H7 (cell line): ENCODE measurements around the gene TMEM132D. TPM values are rescaled to one million over a fixed set of nuclear protein-coding genes. Genes with fewer than 3 reads are reported as not detected.

ENCODE experiments used
- DNase-seq: peaks from one replicate; pipeline ENCODE4 v3.0.0; 2012
- H3K27me3 ChIP-seq: 2 replicates; pipeline ENCODE4 v1.6.0; 2011; ENCODE audit warnings: mild to moderate bottlenecking, low read length; ENCODE audit not compliant: control insufficient read depth, insufficient read depth
- H3K36me3 ChIP-seq: replicated peaks from 2 replicates; pipeline ENCODE4 v1.5.1; 2011; ENCODE audit warnings: low read length; ENCODE audit not compliant: control insufficient read depth, insufficient read depth
- H3K4me3 ChIP-seq: 2 replicates; pipeline ENCODE4 v1.5.1; 2011; ENCODE audit warnings: low read depth, mild to moderate bottlenecking, control low read depth, low read length, moderate library complexity; ENCODE audit not compliant: insufficient read depth
- total RNA-seq: library from RNA; depleted of rRNA; stranded (reverse); fragments of >200 nt; shearing (Covaris generic); gene quantifications from 2 replicates; pipeline ENCODE4 v1.2.3, GENCODE V29; 2014

Gene TMEM132D
- total RNA-seq, 1 experiment from 2014 or later = 13.0 TPM

- H3K4me3 ChIP-seq = no peak overlapping the region
- no peak for DNase-seq
- no peaks in the 10 kb centered on the region for H3K27me3 ChIP-seq
Observed at GRCh38 chr12:129607301-129607700, 296.5 kb downstream of the TMEM132D start.

GRCh38 chr12:129606239-129606638, 297.6 kb downstream of the TMEM132D start:
- Histone ChIP-seq H3K36me3 (no peaks in the 10 kb centered on the region), H3K27me3 (no peaks in the 10 kb centered on the region), H3K4me3 (no peak overlapping the region)
- DNase-seq = no peak

More at GRCh38 chr12:129607301-129607700, 296.5 kb downstream of the TMEM132D start:
- H3K36me3 ChIP-seq = no peaks in the 10 kb centered on the region

- H3K36me3 ChIP-seq = no peaks in the 10 kb centered on the region
- H3K27me3 ChIP-seq = no peaks in the 10 kb centered on the region
- H3K4me3 ChIP-seq = no peak overlapping the region
- DNase-seq = no peak
Observed at GRCh38 chr12:129605666-129606065, 298.2 kb downstream of the TMEM132D start.

DNA sequence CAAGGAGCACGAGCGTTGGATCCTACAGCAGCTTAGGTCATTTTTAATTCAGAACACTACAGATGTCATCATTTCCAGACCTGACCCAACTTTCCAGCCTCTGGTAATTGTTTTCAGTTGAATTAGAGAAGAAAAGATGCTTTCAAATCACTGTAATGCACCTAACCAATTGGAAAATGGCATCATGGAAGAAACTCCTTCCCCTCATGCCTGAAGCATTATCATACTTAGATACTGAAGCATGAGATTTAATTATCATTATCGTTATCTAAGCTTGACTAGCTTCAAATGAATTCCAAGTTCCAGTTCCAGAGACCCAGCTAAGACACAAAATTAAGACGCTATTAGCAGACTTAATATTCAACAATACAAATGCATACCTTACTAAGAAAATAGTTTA, 299.3 kb downstream of the TMEM132D start:
- Histone ChIP-seq H3K27me3 (no peaks in the 10 kb centered on the region), H3K4me3 (no peak overlapping the region), H3K36me3 (no peaks in the 10 kb centered on the region)
- no peak for DNase-seq

GRCh38 chr12:129599406-129599805, 304.4 kb downstream of the TMEM132D start:
- Histone ChIP-seq H3K27me3 (no peaks in the 10 kb centered on the region), H3K36me3 (no peaks in the 10 kb centered on the region), H3K4me3 (no peak overlapping the region)
- DNase-seq = no peak

DNA sequence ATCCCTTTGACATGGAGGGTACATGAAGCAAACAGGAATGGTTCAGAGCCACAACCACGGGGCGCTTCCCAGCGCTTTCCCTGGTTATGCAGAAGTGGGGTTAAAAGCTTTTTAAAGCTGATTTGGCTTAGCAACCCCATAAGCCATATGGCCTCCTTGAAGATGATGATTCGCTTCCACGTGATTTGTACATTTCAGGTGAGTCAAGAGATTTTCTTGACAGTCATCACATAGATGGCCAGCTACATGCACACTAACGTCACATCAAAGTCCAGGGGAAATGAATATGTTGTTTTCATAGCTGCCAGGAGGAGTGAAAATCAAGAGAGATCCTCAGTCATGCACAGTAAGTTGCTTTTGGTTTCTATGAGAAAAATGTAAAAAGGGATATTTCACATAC, 309.7 kb downstream of the TMEM132D start:
- no peaks in the 10 kb centered on the region for H3K27me3 ChIP-seq
- no peak overlapping the region for H3K4me3 ChIP-seq
- H3K36me3 ChIP-seq = no peaks in the 10 kb centered on the region
- DNase-seq = no peak

DNA sequence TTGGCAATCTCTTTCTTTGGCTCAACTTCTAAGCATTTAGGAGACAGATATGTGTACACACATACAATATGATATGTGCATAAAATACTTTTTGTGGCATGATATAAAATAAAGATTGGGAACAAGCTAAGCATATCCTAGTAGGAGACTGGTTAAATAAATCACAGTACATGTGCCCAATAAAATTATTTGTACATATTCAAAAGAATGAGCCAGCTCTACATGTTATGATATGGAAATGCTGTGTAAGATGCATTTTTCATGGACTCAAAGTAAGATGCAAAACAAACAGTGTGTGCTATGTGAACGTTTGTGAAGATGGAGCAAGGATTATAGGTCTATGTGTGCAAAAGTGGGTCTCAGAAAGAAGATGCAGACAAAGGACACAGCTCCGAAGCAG, 311.4 kb downstream of the TMEM132D start:
- no peak for DNase-seq
- no peaks in the 10 kb centered on the region for H3K36me3 ChIP-seq
- H3K27me3 ChIP-seq = no peaks in the 10 kb centered on the region
- no peak overlapping the region for H3K4me3 ChIP-seq

- H3K36me3 ChIP-seq = no peaks in the 10 kb centered on the region
- no peak overlapping the region for H3K4me3 ChIP-seq
- H3K27me3 ChIP-seq = no peaks in the 10 kb centered on the region
- no peak for DNase-seq
Observed at GRCh38 chr12:129589503-129589902, 314.3 kb downstream of the TMEM132D start.

- DNase-seq = no peak
- H3K27me3 ChIP-seq = no peaks in the 10 kb centered on the region
- H3K4me3 ChIP-seq = no peak overlapping the region
- no peaks in the 10 kb centered on the region for H3K36me3 ChIP-seq
Observed at GRCh38 chr12:129588142-129588541, 315.7 kb downstream of the TMEM132D start.

- no peaks in the 10 kb centered on the region for H3K36me3 ChIP-seq
- no peaks in the 10 kb centered on the region for H3K27me3 ChIP-seq
- no peak for DNase-seq
- no peak overlapping the region for H3K4me3 ChIP-seq
Observed at GRCh38 chr12:129585296-129585695, 318.5 kb downstream of the TMEM132D start.

DNA sequence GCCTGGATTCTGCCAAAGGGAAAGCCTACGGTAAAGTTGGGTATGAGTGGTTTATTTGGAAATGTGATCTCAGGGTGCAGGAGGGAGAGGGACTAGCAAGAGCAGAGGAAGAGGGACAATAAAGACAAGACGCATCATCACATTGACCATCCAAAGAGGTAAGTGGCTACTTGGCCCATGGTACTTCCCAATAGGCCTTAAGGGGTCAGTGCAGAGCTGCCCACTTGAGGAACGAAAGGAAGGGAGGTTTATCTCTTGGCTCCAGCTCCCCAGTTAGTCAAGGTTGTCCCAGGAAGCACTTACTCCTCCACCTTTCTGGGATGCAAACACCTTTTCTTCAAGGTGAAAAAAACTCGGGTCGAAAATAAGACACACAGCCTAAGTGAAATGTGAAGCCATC, 323.9 kb downstream of the TMEM132D start:
- H3K4me3 ChIP-seq = no peak overlapping the region
- no peaks in the 10 kb centered on the region for H3K36me3 ChIP-seq
- H3K27me3 ChIP-seq = no peaks in the 10 kb centered on the region
- DNase-seq = peak; percentile 28

- Histone ChIP-seq H3K36me3 (no peaks in the 10 kb centered on the region), H3K4me3 (no peak overlapping the region), H3K27me3 (no peaks in the 10 kb centered on the region)
- DNase-seq = no peak
Observed at GRCh38 chr12:129571901-129572494, 331.8 kb downstream of the TMEM132D start.

- Histone ChIP-seq H3K36me3 (no peaks in the 10 kb centered on the region), H3K27me3 (no peaks in the 10 kb centered on the region), H3K4me3 (no peak overlapping the region)
- no peak for DNase-seq
Observed at GRCh38 chr12:129570796-129571400, 332.9 kb downstream of the TMEM132D start.

- Histone ChIP-seq H3K27me3 (no peaks in the 10 kb centered on the region), H3K36me3 (no peaks in the 10 kb centered on the region), H3K4me3 (no peak overlapping the region)
- DNase-seq = no peak
Observed at GRCh38 chr12:129566800-129567199, 337.0 kb downstream of the TMEM132D start.

DNA sequence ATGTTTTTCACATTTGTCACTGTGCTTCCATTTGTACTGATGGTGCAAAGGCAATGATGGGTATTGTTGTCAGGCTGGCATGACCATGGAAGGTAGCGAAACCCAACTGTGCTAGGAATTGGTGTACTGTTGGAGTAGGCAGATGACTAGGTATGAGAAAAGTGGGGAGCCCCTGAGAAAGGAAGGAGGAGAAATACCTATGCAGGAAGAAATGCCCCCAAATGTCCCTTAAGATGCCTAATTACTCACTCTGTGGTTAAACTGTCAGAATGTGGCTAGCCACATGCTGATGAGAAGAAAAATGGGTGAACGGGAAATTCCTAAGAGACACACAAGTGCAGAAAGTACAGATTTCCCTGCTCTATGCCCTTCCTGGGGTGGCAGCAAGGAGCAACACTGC, 339.1 kb downstream of the TMEM132D start:
- no peak for DNase-seq
- H3K36me3 ChIP-seq = no peaks in the 10 kb centered on the region
- H3K4me3 ChIP-seq = no peak overlapping the region
- H3K27me3 ChIP-seq = no peaks in the 10 kb centered on the region

DNA sequence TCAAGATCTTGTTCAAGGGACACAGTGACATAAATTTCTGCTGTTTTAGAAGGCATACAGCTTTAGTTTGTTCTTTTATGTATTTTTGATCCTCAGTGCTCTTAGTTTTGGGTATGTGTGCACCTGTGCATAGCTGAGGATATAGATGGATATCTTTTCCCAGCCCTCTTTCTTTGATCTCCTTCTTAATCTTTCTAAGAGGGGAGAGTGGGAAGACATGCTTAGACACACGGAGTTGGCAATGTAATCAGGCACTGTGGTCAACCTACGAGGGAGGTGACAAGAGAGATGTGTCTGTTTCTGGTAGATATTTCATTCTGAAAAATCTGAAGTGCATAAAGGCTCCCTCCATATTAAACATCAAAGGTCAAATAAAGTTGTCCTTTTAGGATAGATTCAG, 340.6 kb downstream of the TMEM132D start:
- no peaks in the 10 kb centered on the region for H3K36me3 ChIP-seq
- H3K27me3 ChIP-seq = no peaks in the 10 kb centered on the region
- DNase-seq = no peak
- H3K4me3 ChIP-seq = no peak overlapping the region
